ENCODE data around the gene VPS72. TPM values are rescaled to one million over a fixed set of nuclear protein-coding genes. Genes with fewer than 3 reads are reported as not detected.

The VPS72 gene
- total and polyA plus RNA-seq, 2 of the 13 experiments (the other 11 are each of a cell fraction or from before 2014, with no cell fraction given) = 33.7 to 34.5 TPM

- ATAC-seq (no peak), FAIRE-seq (no peak), DNase-seq (ENCODE audit: low spot score) (no peak)
- Histone ChIP-seq H3K9ac (ENCODE audit: insufficient read depth, low read depth, low read length) (no peak overlapping the region), H3K4me3 (replicated peaks in 1 of 3; ENCODE audit: insufficient read depth in 1 of 3, low read depth in 2 of 3, low read length in 3 of 3) (no peak overlapping the region), H3K4me1 (ENCODE audit: insufficient read depth, low read length) (no peaks in the 10 kb centered on the region), H4K20me1 (ENCODE audit: insufficient read depth, low read length) (no peaks in the 10 kb centered on the region), H3K27ac (ENCODE audit: extremely low read length, insufficient read depth, low read length) (no peak overlapping the region), H3K9me3 (ENCODE audit: low read length) (no peaks in the 10 kb centered on the region), H3K79me2 (ENCODE audit: insufficient read depth, low read length) (no peaks in the 10 kb centered on the region), H3K4me2 (ENCODE audit: low read depth, low read length) (no peak overlapping the region), H3K36me3 (replicated peaks in 1 of 2; ENCODE audit: control insufficient read depth in 1 of 2, insufficient read depth in 2 of 2, low read length in 2 of 2) (no peaks in the 10 kb centered on the region), H3K27me3 (ENCODE audit: control insufficient read depth in 1 of 2, insufficient read depth in 2 of 2, low read length in 2 of 2) (no peaks in the 10 kb centered on the region), H2AFZ (ENCODE audit: low read length) (no peak overlapping the region)
- no TSS peak for BruUV-seq (replicated peaks)
- 96% methylated on average over 47 of the region's 74 CpGs for WGBS (ENCODE audit: low lambda C conversion rate)
- CTCF ChIA-PET (ENCODE audit: low intra/inter-chr PET ratio, low total read pairs) = no interaction called here
- in situ Hi-C loops (cut with HindIII; ENCODE audit: extremely low pct_ligation_motif_present, low pct_unique_long_range_greater_than_20kb) = no loop called here
- no peak for TF ChIP-seq ZBTB38 (CRISPR knock-in tag; IDR thresholded peaks at IDR 0.05)
- no peak for TF ChIP-seq ZNF12 (CRISPR knock-in tag; IDR thresholded peaks at IDR 0.05)
- no peak for TF ChIP-seq DRAP1 (CRISPR knock-in tag; IDR thresholded peaks at IDR 0.05)
- no peak for TF ChIP-seq KDM5B (CRISPR knock-in tag; IDR thresholded peaks at IDR 0.05; ENCODE audit: borderline replicate concordance)
- TF ChIP-seq EZH2 (conservative IDR thresholded peaks at IDR 0.05; ENCODE audit: low read depth, low read length) = no peak
- no peak for TF ChIP-seq ZNF616 (CRISPR knock-in tag; IDR thresholded peaks at IDR 0.05; ENCODE audit: low read depth)
- TF ChIP-seq ETV5 (CRISPR knock-in tag; IDR thresholded peaks at IDR 0.05; ENCODE audit: borderline replicate concordance) = no peak
- TF ChIP-seq NFATC3 (CRISPR knock-in tag; IDR thresholded peaks at IDR 0.05) = no peak
- no peak for TF ChIP-seq PPARG (CRISPR knock-in tag; conservative IDR thresholded peaks at IDR 0.05)
- TF ChIP-seq ZC3H4 (CRISPR knock-in tag; IDR thresholded peaks at IDR 0.05; ENCODE audit: borderline replicate concordance) = no peak
- TF ChIP-seq ZNF121 (CRISPR knock-in tag; IDR thresholded peaks at IDR 0.05) = no peak
- TF ChIP-seq REXO4 (CRISPR knock-in tag; IDR thresholded peaks at IDR 0.05; ENCODE audit: borderline replicate concordance) = no peak
- no peak for TF ChIP-seq ZNF503 (CRISPR knock-in tag; IDR thresholded peaks at IDR 0.05)
- TF ChIP-seq ISX (CRISPR knock-in tag; conservative IDR thresholded peaks at IDR 0.05) = no peak
- no peak for TF ChIP-seq SOX6 (IDR thresholded peaks at IDR 0.05)
- no peak for TF ChIP-seq SOX6 (CRISPR knock-in tag; IDR thresholded peaks at IDR 0.05)
- no peak for TF ChIP-seq ZNF274 (CRISPR knock-in tag; IDR thresholded peaks at IDR 0.05)
- no peak for TF ChIP-seq CCDC6 (CRISPR knock-in tag; IDR thresholded peaks at IDR 0.05)
- TF ChIP-seq ZNF747 (CRISPR knock-in tag; IDR thresholded peaks at IDR 0.05; ENCODE audit: borderline replicate concordance) = no peak
- no peak for TF ChIP-seq SCMH1 (CRISPR knock-in tag; IDR thresholded peaks at IDR 0.05; ENCODE audit: borderline replicate concordance)
- intact Hi-C loops (cut with micrococcal nuclease; ENCODE audit: unreplicated experiment) = no loop called here
- POLR2A ChIA-PET = no interaction called here
These were observed 57.5 kb downstream of the VPS72 start for GRCh38 chr1:151132335-151133017.

Measured in HepG2 (cell line).